Liver (tissue), 3 donors: Measurements from ENCODE around the gene TERB2.
"Not testable (repeated sequence)": the region's sequence is repeated elsewhere in the genome, so short reads cannot be mapped to it uniquely, and the experiment has no call there.

Experiments
- ATF3 ChIP-seq: IDR thresholded peaks from 2 replicates; pipeline ENCODE4 v1.6.1; 2016; ENCODE audit warnings: antibody characterized with exemption
- CTCF ChIP-seq: fragments of 150-350 bp; IDR thresholded peaks from 2 replicates; pipeline ENCODE4 v1.5.1; 2017; ENCODE audit warnings: improper control_type of control experiment, low read depth, low read length; ENCODE audit not compliant: missing input control
- EGR1 ChIP-seq, 2 donors: IDR thresholded peaks; 2 replicates each; pipeline ENCODE4 v1.6.1; 2016 to 2018; ENCODE audit warnings: antibody characterized with exemption in 2 of 2, low read depth in 2 of 2
- GABPA ChIP-seq, 2 donors: IDR thresholded peaks in 1 of 2; conservative IDR thresholded peaks in 1 of 2; 2 replicates each; pipeline ENCODE4 v1.6.1; 2016; ENCODE audit warnings: antibody characterized with exemption in 2 of 2, mild to moderate bottlenecking in 1 of 2, moderate library complexity in 1 of 2
- JUND ChIP-seq, 2 donors: IDR thresholded peaks; 2 replicates each; pipeline ENCODE4 v1.6.1; 2016; ENCODE audit warnings: antibody characterized with exemption in 2 of 2
- MAX ChIP-seq: IDR thresholded peaks from 2 replicates; pipeline ENCODE4 v1.6.1; 2016; ENCODE audit warnings: antibody characterized with exemption
- NR2F2 ChIP-seq: IDR thresholded peaks from 2 replicates; pipeline ENCODE4 v1.6.1; 2016; ENCODE audit warnings: antibody characterized with exemption
- RAD21 ChIP-seq, 2 donors: IDR thresholded peaks; 2 replicates each; pipeline ENCODE4 v1.6.1; 2016; ENCODE audit warnings: antibody characterized with exemption in 2 of 2, mild to moderate bottlenecking in 2 of 2
- REST ChIP-seq: IDR thresholded peaks from 2 replicates; pipeline ENCODE4 v1.6.1; 2016; ENCODE audit warnings: antibody characterized with exemption, mild to moderate bottlenecking
- SP1 ChIP-seq: IDR thresholded peaks from 2 replicates; pipeline ENCODE4 v1.6.1; 2018; ENCODE audit warnings: antibody characterized with exemption, mild to moderate bottlenecking
- TAF1 ChIP-seq: conservative IDR thresholded peaks from 2 replicates; pipeline ENCODE4 v1.6.1; 2016; ENCODE audit warnings: antibody characterized with exemption, mild to moderate bottlenecking
- YY1 ChIP-seq: IDR thresholded peaks from 2 replicates; pipeline ENCODE4 v1.6.1; 2016; ENCODE audit warnings: antibody characterized with exemption, mild to moderate bottlenecking
- ZBTB33 ChIP-seq: IDR thresholded peaks from 2 replicates; pipeline ENCODE4 v1.6.1; 2016; ENCODE audit warnings: antibody characterized with exemption
- donor health status: healthy.
- donor health status: healthy.

GRCh38 chr15:45020901-45021259, 64.4 kb downstream of the TERB2 start:
- TF ChIP-seq CTCF; EGR1 (IDR thresholded peaks at IDR 0.05; ENCODE audit: low read depth in 2 of 2); MAX; SP1; REST; RAD21 (IDR thresholded peaks at IDR 0.05); YY1; TAF1; ATF3; JUND (IDR thresholded peaks at IDR 0.05); GABPA (IDR thresholded peaks at IDR 0.05 in 1 of 2, conservative IDR thresholded peaks at IDR 0.05 in 1 of 2); ZBTB33; NR2F2: not testable (repeated sequence)
